Measurements from ENCODE around the gene FAM221B.

Gene FAM221B, protein sequence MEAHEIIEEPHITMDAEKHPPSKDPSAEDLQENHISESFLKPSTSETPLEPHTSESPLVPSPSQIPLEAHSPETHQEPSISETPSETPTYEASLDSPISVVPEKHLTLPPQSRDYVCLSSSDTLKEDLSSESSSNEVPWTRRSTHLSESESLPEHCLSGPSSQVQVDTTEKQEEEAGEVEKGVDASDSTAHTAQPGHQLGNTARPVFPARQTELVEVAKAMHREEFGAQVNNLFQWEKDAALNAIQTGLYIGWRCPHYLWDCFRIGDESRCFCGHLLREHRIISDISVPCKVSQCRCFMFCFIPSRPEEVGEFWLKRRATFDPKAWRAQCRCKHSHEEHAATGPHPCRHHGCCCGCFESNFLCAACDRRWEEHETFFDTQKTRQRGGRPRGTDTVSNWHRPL

GRCh38 chr9:35828716-35829083 lies at the start of gene FAM221B:
FAM221B (minus strand) TSS chr9:35828732; CDS start chr9:35826161, 2,571 bp downstream.
- no peak for FAIRE-seq
- no peak for DNase-seq (ENCODE audit: insufficient read length, low spot score)

GRCh38 chr9:35872505-35872904 lies 44.0 kb upstream of the FAM221B start:
- DNase-seq (ENCODE audit: insufficient read length, low spot score): no peak
- FAIRE-seq: no peak

DNA sequence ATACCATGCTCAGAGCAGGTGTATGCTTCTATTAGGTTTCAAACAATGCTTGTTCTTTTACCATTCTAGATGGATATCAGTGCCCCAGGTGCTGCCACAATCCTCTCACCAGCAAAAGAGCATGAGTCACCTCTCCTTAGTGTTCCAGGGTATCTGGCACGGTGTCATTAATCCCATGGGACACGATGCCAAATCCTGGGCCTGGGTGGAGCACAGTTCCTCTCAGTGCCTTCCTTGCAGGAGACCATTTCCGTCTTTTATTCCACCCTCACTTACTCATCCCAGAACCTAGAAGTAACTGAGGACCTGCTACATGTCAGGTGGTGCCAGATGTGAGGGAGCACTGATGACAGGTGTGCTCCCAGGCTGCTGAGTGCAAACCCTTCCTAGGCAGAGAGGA lies 43.0 kb upstream of the FAM221B start:
- FAIRE-seq: no peak
- no peak for DNase-seq (ENCODE audit: insufficient read length, low spot score)

- no peak for DNase-seq (ENCODE audit: insufficient read length, low spot score)
- FAIRE-seq: no peak
These were observed 41.9 kb upstream of the FAM221B start, which contains the start of gene OR13J1 for GRCh38 chr9:35870351-35870923. OR13J1 (minus strand) TSS chr9:35870401; CDS start chr9:35870401, 0 bp downstream.

DNA sequence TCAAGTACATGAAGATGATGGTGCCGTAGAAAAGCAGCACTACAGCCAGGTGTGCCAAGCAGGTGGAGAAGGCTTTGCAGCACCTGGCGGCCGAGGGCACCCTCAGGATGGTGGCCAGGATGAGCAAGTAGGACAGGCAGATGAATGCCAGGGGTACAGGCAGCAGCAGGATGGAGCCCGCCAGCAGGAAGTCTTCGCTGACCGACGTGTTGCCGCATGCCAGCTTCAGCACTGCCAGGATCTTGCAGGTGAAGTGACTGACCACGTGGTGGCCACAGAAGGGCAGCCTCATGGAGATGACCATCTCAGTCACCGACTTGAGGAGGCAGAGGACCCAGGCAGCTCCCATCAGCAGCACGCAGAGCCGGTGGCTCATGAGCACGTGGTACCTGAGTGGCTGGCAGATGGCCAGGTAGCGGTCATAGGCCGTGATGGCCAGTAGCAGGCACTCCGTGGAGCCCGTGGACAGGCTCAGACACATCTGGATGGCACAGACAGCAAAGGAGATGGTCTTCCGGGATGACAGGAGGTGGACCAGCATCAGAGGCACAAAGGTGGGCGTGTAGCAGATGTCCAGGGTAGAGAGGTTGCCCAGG lies 41.2 kb upstream of the FAM221B start:
- DNase-seq (ENCODE audit: insufficient read length, low spot score) (no peak), FAIRE-seq (no peak)

DNA sequence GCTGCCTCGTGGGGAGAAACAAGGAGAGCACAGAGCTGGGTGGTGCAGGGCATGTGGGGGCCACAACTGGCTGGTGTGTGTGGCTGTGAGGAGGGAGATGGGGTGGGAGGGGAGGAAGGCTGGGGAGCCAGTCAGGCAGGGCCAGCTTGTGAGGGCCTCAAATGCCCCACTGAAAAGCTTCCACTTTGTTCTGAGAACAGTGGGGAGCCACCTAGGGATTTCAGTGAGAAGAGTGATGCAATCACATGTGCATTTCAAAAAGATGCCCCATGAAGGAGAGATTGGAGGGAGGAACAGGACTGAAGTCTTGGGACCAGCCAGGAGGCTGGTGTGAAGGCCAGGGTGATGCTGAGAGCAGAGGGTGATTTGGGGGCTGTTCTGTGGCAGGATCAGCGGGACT lies 40.4 kb upstream of the FAM221B start:
- DNase-seq (ENCODE audit: insufficient read length, low spot score): no peak
- no peak for FAIRE-seq

GRCh38 chr9:35867538-35867937 lies 39.0 kb upstream of the FAM221B start:
- no peak for DNase-seq (ENCODE audit: insufficient read length, low spot score)
- FAIRE-seq: no peak

GRCh38 chr9:35864695-35865255 lies 36.2 kb upstream of the FAM221B start:
- DNase-seq (ENCODE audit: insufficient read length, low spot score) (no peak), FAIRE-seq (no peak)

GRCh38 chr9:35863583-35863982 lies 35.1 kb upstream of the FAM221B start:
- no peak for FAIRE-seq
- DNase-seq (ENCODE audit: insufficient read length, low spot score): no peak

DNA sequence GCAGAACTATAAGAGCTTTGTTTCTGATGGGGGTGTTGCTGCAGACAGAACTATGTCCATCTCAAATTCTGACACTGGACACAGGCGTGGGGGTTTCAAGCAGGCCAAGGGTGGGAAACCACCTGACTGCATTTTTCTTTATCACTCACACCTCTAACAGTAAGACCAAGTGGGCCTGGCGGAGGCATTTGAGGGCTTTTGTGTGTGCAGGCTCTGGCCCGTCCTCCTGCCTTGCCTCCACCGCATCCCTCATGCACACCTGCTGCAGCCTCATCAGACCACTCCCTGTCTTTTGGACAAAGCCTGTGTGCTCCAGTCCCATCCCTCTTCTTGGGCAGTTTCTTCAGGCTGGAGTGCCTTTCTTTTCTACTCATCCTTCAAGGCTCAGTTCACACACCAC lies 33.8 kb upstream of the FAM221B start:
- FAIRE-seq: no peak
- DNase-seq (ENCODE audit: insufficient read length, low spot score): no peak

GRCh38 chr9:35861161-35861897 lies 32.8 kb upstream of the FAM221B start:
- no peak for FAIRE-seq
- DNase-seq (ENCODE audit: insufficient read length, low spot score): no peak

DNA sequence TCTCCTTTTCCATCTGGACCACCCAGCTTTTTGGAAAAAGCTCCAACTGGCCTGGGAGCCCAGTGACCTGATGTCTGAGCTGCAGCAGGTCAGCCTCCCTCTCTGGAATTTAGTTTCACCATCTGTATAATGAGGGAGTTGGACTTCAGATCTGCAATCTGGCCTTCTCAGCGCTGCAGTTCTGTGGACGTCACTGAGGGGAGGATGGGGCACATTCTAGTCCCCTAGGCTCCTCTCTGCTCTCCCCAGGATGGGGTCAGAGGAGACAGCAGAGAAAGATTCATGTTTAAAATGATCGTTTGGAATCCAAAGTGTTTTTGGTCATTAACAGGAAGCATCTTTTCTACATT lies 31.4 kb upstream of the FAM221B start:
- no peak for DNase-seq (ENCODE audit: insufficient read length, low spot score)
- FAIRE-seq: no peak

GRCh38 chr9:35859310-35859989 lies 30.9 kb upstream of the FAM221B start:
- FAIRE-seq (no peak), DNase-seq (ENCODE audit: insufficient read length, low spot score) (no peak)

DNA sequence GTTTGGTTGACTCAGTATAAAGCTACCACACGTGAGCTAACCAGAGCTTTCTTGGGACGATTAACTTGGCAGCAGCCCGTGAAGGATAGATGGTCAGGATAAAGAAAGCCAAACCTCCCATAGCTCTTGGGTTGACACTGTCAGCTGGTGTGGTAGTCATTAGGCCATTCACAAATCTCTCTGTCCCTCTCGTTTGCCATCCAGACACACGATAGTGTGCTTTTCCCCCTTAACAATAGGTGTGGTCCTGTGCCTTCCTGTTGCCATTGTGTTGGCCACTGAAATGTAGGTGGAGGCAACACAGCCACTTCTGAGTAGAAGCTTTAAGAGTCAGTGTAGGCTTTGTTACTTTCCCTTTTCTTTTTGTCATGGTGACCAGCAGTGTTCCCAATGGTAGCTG lies 29.9 kb upstream of the FAM221B start:
- FAIRE-seq (no peak), DNase-seq (ENCODE audit: insufficient read length, low spot score) (no peak)

DNA sequence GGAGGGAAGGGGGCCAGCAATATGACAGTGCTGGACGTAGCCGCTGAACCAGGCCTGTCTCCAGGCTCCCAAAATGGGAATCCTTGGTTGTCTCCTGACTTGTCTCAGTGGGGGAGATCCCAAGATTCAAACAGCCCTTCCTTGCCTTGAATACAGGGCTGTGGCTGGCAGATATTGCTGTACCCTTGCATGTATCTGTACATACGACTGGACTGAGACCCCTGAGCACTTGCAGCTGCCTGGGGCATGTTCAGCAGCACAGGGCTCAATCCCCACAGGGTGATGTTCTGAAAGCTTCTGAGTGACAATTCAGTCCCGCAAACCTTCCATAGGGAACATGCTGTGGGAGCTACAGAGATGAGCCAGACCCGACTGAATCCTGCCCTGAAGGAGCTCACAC lies 28.4 kb upstream of the FAM221B start:
- DNase-seq (ENCODE audit: insufficient read length, low spot score) (no peak), FAIRE-seq (no peak)

GRCh38 chr9:35856206-35856605 lies 27.7 kb upstream of the FAM221B start:
- FAIRE-seq: no peak
- DNase-seq (ENCODE audit: insufficient read length, low spot score): no peak

- DNase-seq (ENCODE audit: insufficient read length, low spot score): no peak
- no peak for FAIRE-seq
These were observed 25.7 kb upstream of the FAM221B start for GRCh38 chr9:35854091-35854762.

DNA sequence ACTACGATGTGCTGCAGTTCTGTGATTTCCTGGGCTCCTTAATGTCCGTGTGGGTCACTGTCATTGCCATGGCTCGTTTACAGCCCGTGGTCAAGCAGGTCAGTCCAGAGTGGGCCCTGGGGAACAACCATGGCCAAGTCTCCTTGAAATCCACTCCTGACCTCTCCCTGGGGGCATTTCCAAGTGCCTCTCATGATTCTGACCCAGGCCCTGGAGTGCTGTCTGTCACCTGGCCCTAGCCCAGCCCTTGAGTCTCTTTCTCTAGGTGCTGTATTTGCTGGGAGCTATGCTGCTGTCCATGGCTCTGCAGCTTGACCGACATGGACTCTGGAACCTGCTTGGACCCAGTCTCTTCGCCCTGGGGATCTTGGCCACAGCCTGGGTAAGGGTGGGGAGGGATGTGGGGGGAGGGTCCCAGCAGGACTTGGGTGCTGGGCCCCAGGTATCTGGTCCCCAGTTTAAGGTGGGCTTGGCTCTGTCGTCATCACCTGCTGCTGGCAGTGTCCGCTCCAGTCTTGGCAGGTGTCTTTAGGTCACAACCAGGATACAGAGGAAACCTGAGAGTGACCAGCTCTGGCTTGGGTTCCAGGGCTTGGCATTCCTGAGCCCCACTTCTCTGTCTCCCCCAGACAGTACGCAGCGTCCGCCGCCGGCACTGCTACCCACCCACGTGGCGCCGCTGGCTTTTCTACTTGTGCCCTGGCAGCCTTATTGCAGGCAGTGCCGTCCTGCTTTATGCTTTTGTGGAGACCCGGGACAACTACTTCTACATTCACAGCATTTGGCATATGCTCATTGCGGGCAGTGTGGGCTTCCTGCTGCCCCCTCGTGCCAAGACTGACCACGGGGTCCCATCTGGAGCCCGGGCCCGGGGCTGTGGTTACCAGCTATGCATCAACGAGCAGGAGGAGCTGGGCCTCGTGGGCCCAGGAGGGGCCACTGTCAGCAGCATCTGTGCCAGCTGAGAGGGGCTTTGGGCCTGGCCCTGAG lies 24.6 kb upstream of the FAM221B start:
- FAIRE-seq: no peak
- no peak for DNase-seq (ENCODE audit: insufficient read length, low spot score)

All from HTR-8/SVneo (cell line).